Fibroblast of the aortic adventitia (primary cell): ENCODE data around the gene HLA-DPB1. TPM values are rescaled to one million over a fixed set of nuclear protein-coding genes. Genes with fewer than 3 reads are reported as not detected.

Experiments
- DNase-seq: peaks from one replicate; pipeline ENCODE4 v3.0.0-alpha.2; 2010; ENCODE audit warnings: low read depth
- H3K4me3 ChIP-seq: 2 replicates; pipeline ENCODE4 v1.5.1; 2011; ENCODE audit warnings: low read depth, mild to moderate bottlenecking, control low read depth, low read length, moderate library complexity
- total RNA-seq: library from RNA; depleted of rRNA; stranded (reverse); fragments of >200 nt; gene quantifications from 2 replicates; pipeline ENCODE4 v1.2.3, GENCODE V29; 2012; ENCODE audit warnings: low replicate concordance
- TF ChIP-seq, protein P1 (sequence below): IDR thresholded peaks from 2 replicates; pipeline ENCODE4 v1.5.1; 2011; ENCODE audit warnings: mild to moderate bottlenecking, low read length, control low read depth, inconsistent platforms; ENCODE audit not compliant: insufficient read depth

HLA-DPB1 gene
- total RNA-seq, 1 donor = 0.27 TPM

- no peak overlapping the region for H3K4me3 ChIP-seq
- DNase-seq = peak; percentile 42
- TF ChIP-seq, protein P1, sequence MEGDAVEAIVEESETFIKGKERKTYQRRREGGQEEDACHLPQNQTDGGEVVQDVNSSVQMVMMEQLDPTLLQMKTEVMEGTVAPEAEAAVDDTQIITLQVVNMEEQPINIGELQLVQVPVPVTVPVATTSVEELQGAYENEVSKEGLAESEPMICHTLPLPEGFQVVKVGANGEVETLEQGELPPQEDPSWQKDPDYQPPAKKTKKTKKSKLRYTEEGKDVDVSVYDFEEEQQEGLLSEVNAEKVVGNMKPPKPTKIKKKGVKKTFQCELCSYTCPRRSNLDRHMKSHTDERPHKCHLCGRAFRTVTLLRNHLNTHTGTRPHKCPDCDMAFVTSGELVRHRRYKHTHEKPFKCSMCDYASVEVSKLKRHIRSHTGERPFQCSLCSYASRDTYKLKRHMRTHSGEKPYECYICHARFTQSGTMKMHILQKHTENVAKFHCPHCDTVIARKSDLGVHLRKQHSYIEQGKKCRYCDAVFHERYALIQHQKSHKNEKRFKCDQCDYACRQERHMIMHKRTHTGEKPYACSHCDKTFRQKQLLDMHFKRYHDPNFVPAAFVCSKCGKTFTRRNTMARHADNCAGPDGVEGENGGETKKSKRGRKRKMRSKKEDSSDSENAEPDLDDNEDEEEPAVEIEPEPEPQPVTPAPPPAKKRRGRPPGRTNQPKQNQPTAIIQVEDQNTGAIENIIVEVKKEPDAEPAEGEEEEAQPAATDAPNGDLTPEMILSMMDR = peak; percentile 66
Observed at GRCh38 chr6:33126101-33126714, 50.4 kb downstream of the HLA-DPB1 start.

GRCh38 chr6:33128318-33128717, 52.5 kb downstream of the HLA-DPB1 start:
- TF ChIP-seq, protein P1 = no peak
- no peak for DNase-seq
- no peak overlapping the region for H3K4me3 ChIP-seq

- DNase-seq = no peak
Observed at GRCh38 chr6:33132081-33132524, 56.3 kb downstream of the HLA-DPB1 start.

DNA sequence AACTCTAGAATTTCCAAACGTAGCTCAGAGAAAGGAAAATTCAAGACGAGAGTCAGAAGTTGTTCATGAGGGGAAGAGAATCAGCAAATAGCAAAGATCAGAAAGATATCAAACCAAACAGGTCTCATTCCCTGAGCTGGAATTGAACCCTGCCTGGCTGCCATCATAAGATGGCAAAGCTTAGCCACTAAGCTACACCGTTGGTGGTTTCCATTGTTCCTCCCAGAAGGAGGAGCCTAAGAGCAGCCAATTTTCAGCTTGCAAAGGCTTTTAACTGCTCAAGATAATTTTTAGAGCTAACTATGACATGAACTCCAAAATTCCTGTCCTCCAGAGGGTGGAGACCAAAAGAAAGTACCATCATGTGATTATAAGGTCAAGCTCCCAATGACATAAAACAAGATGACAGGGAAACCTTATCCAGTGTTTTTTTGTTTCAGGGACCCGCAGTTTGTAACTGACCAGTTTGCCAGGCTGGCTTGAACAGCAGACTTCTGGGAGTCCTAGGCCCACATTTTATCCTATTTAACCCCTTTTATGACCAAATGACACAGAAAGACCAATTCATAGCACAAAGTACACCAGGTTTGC, 60.6 kb downstream of the HLA-DPB1 start:
- no peak for DNase-seq
- TF ChIP-seq, protein P1 = no peak
- H3K4me3 ChIP-seq = no peak overlapping the region

More at GRCh38 chr6:33132081-33132524, 56.3 kb downstream of the HLA-DPB1 start:
- no peak overlapping the region for H3K4me3 ChIP-seq
- TF ChIP-seq, protein P1 = no peak

Other genes with a start within 250 kb of the HLA-DPB1 start
- 12.4 and 17.0 TPM in 2 replicates for gene TAP2, start 237.3 kb upstream of the HLA-DPB1 start, total RNA-seq
- gene PSMB8, start 231.9 kb upstream of the HLA-DPB1 start, total RNA-seq = 36.2 and 38.0 TPM in 2 replicates
- gene TAP1, start 222.3 kb upstream of the HLA-DPB1 start, total RNA-seq = 11.9 and 25.2 TPM in 2 replicates
- 10.8 and 11.5 TPM in 2 replicates for gene PSMB9, start 221.8 kb upstream of the HLA-DPB1 start, total RNA-seq
- gene HLA-DMB, start 135.0 kb upstream of the HLA-DPB1 start, total RNA-seq = 0.09 TPM in 1 of 2 replicates, not detected in the other
- gene HLA-DMA, start 122.9 kb upstream of the HLA-DPB1 start, total RNA-seq = 1.6 and 2.1 TPM in 2 replicates
- 145 and 157 TPM in 2 replicates for gene BRD2, start 107.4 kb upstream of the HLA-DPB1 start, total RNA-seq
- gene HLA-DOA, start 66.4 kb upstream of the HLA-DPB1 start, total RNA-seq = not detected in 2 replicates
- gene HLA-DPA1, start 2.3 kb upstream of the HLA-DPB1 start, total RNA-seq = 0.18 and 1.8 TPM in 2 replicates
- gene COL11A2, start 116.5 kb downstream of the HLA-DPB1 start, total RNA-seq = 0.09 and 0.74 TPM in 2 replicates
- gene RXRB, start 124.7 kb downstream of the HLA-DPB1 start, total RNA-seq = 11.1 and 22.6 TPM in 2 replicates
- gene SLC39A7, start 124.9 kb downstream of the HLA-DPB1 start, total RNA-seq = 71.3 and 121 TPM in 2 replicates
- gene HSD17B8, start 128.7 kb downstream of the HLA-DPB1 start, total RNA-seq = 2.6 and 4.2 TPM in 2 replicates
- 28.9 and 46.9 TPM in 2 replicates for gene RING1, start 132.5 kb downstream of the HLA-DPB1 start, total RNA-seq
- 21.6 and 40.5 TPM in 2 replicates for gene VPS52, start 195.9 kb downstream of the HLA-DPB1 start, total RNA-seq
- gene RPS18, start 196.1 kb downstream of the HLA-DPB1 start, total RNA-seq = 1,533 and 4,237 TPM in 2 replicates
- gene B3GALT4, start 201.1 kb downstream of the HLA-DPB1 start, total RNA-seq = 3.3 and 8.7 TPM in 2 replicates
- gene WDR46, start 213.2 kb downstream of the HLA-DPB1 start, total RNA-seq = 37.5 and 85.0 TPM in 2 replicates
- gene PFDN6, start 213.6 kb downstream of the HLA-DPB1 start, total RNA-seq = 8.9 and 21.7 TPM in 2 replicates
- 25.8 and 27.9 TPM in 2 replicates for gene RGL2, start 223.0 kb downstream of the HLA-DPB1 start, total RNA-seq
- gene TAPBP, start 238.1 kb downstream of the HLA-DPB1 start, total RNA-seq = 50.2 and 86.2 TPM in 2 replicates
- 9.0 and 12.8 TPM in 2 replicates for gene ZBTB22, start 241.8 kb downstream of the HLA-DPB1 start, total RNA-seq
- gene DAXX, start 247.0 kb downstream of the HLA-DPB1 start, total RNA-seq = 42.2 and 149 TPM in 2 replicates